A549 (cell line): ENCODE data around the gene FAM50B. TPM values are rescaled to one million over a fixed set of nuclear protein-coding genes. Genes with fewer than 3 reads are reported as not detected.
A peak's percentile ranks its signal among the peaks of the same experiment; 100 is the strongest.

ENCODE experiments used
- ATAC-seq, 2 experiments: fragments of 200-7000 bp in 1 of 2; fragments of >200 bp in 1 of 2; cut with Nextera tagmentation in 1 of 2; cut with Tn5 transposase in 1 of 2; 3 replicates each; pipeline versions ENCODE4 v1.8.0 to v1.9.1; 2018 to 2020; ENCODE audit warnings: mild to moderate bottlenecking in 1 of 2, moderate library complexity in 1 of 2
- CTCF ChIA-PET: fragments of 300-600 bp; sonication (Branson Sonifier 250); formaldehyde crosslinking; extraction: SDS; loops from one replicate; lab custom pipeline; 2021; ENCODE audit warnings: antibody characterized with exemption, inconsistent platforms; lab: Yijun Ruan, JAX
- POLR2A ChIA-PET: fragments of 350-600 bp; formaldehyde crosslinking; extraction: SDS; loops from one replicate; lab custom pipeline; 2021; ENCODE audit warnings: antibody characterized with exemption, inconsistent platforms; lab: Yijun Ruan, JAX
- DNase-seq, 2 experiments: peaks; one replicate each; pipeline versions ENCODE4 v3.0.0 to v3.0.0-alpha.2; 2011 to 2016; ENCODE audit warnings: low read depth in 1 of 2, low spot score in 1 of 2
- FAIRE-seq: peaks from 2 replicates; lab custom pipeline; 2011; peaks lifted over from hg19 to GRCh38; lab: Jason Lieb, UNC
- H3K27ac ChIP-seq, 2 experiments: fragments of >200 bp; sonication (Bioruptor Twin); formaldehyde crosslinking; 3 replicates each; pipeline ENCODE4 v1.5.1; 2016 to 2017
- H3K4me1 ChIP-seq: fragments of >200 bp; sonication (Bioruptor Twin); formaldehyde crosslinking; 3 replicates; pipeline ENCODE4 v1.6.1; 2016
- H3K4me2 ChIP-seq: fragments of >200 bp; sonication (Bioruptor Twin); formaldehyde crosslinking; 3 replicates; pipeline ENCODE4 v1.6.1; 2016
- H3K4me3 ChIP-seq: fragments of >200 bp; sonication (Bioruptor Twin); formaldehyde crosslinking; 3 replicates; pipeline ENCODE4 v1.5.1; 2016
- H3K9me3 ChIP-seq: fragments of >200 bp; sonication (Bioruptor Twin); formaldehyde crosslinking; 3 replicates; pipeline ENCODE4 v1.6.1; 2016
- BHLHE40 ChIP-seq: IDR thresholded peaks from 2 replicates; pipeline ENCODE4 v1.6.1; 2012; ENCODE audit warnings: low read depth, low read length, inconsistent platforms
- CEBPB ChIP-seq, 2 experiments: fragments of >200 bp in 1 of 2; sonication (Bioruptor Twin) in 1 of 2; formaldehyde crosslinking in 1 of 2; IDR thresholded peaks; 2 replicates each; pipeline ENCODE4 v1.6.1; 2012 to 2016
- CHD2 ChIP-seq: fragments of 150-350 bp; IDR thresholded peaks from 2 replicates; pipeline ENCODE4 v1.6.1; 2014; ENCODE audit warnings: low read length; ENCODE audit not compliant: partially characterized antibody
- CTCF ChIP-seq: fragments of >200 bp; sonication (Bioruptor Twin); formaldehyde crosslinking; IDR thresholded peaks from 3 replicates; pipeline ENCODE4 v1.5.1; 2016
- EHF ChIP-seq: fragments of 250-450 bp; sonication (Bioruptor Pico); IDR thresholded peaks from 2 replicates; pipeline ENCODE4 v1.5.0; 2020; ENCODE audit warnings: mild to moderate bottlenecking
- EHMT2 ChIP-seq: fragments of 200-600 bp; sonication (generic); IDR thresholded peaks from 2 replicates; pipeline ENCODE4 v1.6.1; 2016; ENCODE audit warnings: antibody characterized with exemption, low read depth, mild to moderate bottlenecking, moderate library complexity
- ELK1 ChIP-seq: fragments of 150-350 bp; IDR thresholded peaks from 2 replicates; pipeline ENCODE4 v1.6.1; 2014; ENCODE audit warnings: low read depth, mild to moderate bottlenecking, low read length
- EP300 ChIP-seq, 2 experiments: fragments of >200 bp; sonication (Bioruptor Twin); formaldehyde crosslinking; IDR thresholded peaks; 2 replicates in 1 of 2; 3 replicates in 1 of 2; pipeline ENCODE4 v1.6.1; 2016 to 2017
- FOXS1 ChIP-seq: fragments of 250-450 bp; sonication (Bioruptor Pico); IDR thresholded peaks from 2 replicates; pipeline ENCODE4 v1.5.0; 2020; ENCODE audit warnings: mild to moderate bottlenecking, moderate library complexity
- JUN ChIP-seq, 2 experiments: fragments of >200 bp; sonication (Bioruptor Twin); formaldehyde crosslinking; IDR thresholded peaks; 2 replicates in 1 of 2; 3 replicates in 1 of 2; pipeline ENCODE4 v1.6.1; 2016 to 2017
- KDM1A ChIP-seq: fragments of 200-600 bp; sonication (generic); IDR thresholded peaks from 2 replicates; pipeline ENCODE4 v1.6.1; 2016; ENCODE audit warnings: low read depth, mild to moderate bottlenecking
- KDM5A ChIP-seq: fragments of 200-600 bp; sonication (generic); IDR thresholded peaks from 2 replicates; pipeline ENCODE4 v1.6.1; 2016; ENCODE audit warnings: antibody characterized with exemption, mild to moderate bottlenecking
- MAFK ChIP-seq: fragments of 450-650 bp; IDR thresholded peaks from 2 replicates; pipeline ENCODE4 v1.6.1; 2014; ENCODE audit not compliant: partially characterized antibody
- MAX ChIP-seq: IDR thresholded peaks from 2 replicates; pipeline ENCODE4 v1.6.1; 2012
- NR3C1 ChIP-seq: fragments of >200 bp; sonication (Bioruptor Twin); formaldehyde crosslinking; IDR thresholded peaks from 3 replicates; pipeline ENCODE4 v1.6.1; 2017
- POLR2A ChIP-seq: IDR thresholded peaks from 2 replicates; pipeline ENCODE4 v1.6.1; 2012; ENCODE audit warnings: mild to moderate bottlenecking, low read length
- RAD21 ChIP-seq, 2 experiments: fragments of >200 bp in 1 of 2; sonication (Bioruptor Twin) in 1 of 2; formaldehyde crosslinking in 1 of 2; IDR thresholded peaks in 1 of 2; conservative IDR thresholded peaks in 1 of 2; 2 replicates in 1 of 2; 3 replicates in 1 of 2; pipeline ENCODE4 v1.6.1; 2012 to 2018; ENCODE audit warnings: inconsistent platforms in 1 of 2
- RARB ChIP-seq: fragments of 250-450 bp; sonication (Bioruptor Pico); IDR thresholded peaks from 2 replicates; pipeline ENCODE4 v1.8.0; 2021; ENCODE audit warnings: mild to moderate bottlenecking, moderate library complexity
- REST ChIP-seq: fragments of 200-600 bp; sonication (generic); IDR thresholded peaks from 2 replicates; pipeline ENCODE4 v1.6.1; 2016; ENCODE audit warnings: antibody characterized with exemption, mild to moderate bottlenecking, moderate library complexity
- RFX5 ChIP-seq: fragments of 450-650 bp; IDR thresholded peaks from 2 replicates; pipeline ENCODE4 v1.7.1; 2014; ENCODE audit warnings: antibody characterized with exemption, mild to moderate bottlenecking, moderate library complexity
- SMC3 ChIP-seq: fragments of >200 bp; sonication (Bioruptor Twin); formaldehyde crosslinking; IDR thresholded peaks from 3 replicates; pipeline ENCODE4 v1.6.1; 2018; ENCODE audit warnings: inconsistent platforms
- SREBF2 ChIP-seq: fragments of 450-650 bp; IDR thresholded peaks from 2 replicates; pipeline ENCODE4 v1.6.1; 2014; ENCODE audit warnings: mild to moderate bottlenecking, moderate library complexity
- ZNF302 ChIP-seq: fragments of 250-450 bp; sonication (Bioruptor Pico); IDR thresholded peaks from 2 replicates; pipeline ENCODE4 v1.9.0; 2021; ENCODE audit warnings: inconsistent platforms, mild to moderate bottlenecking, moderate library complexity
- ZSCAN20 ChIP-seq: fragments of 250-450 bp; sonication (Bioruptor Pico); IDR thresholded peaks from 2 replicates; pipeline ENCODE4 v1.8.0; 2022; ENCODE audit warnings: mild to moderate bottlenecking, moderate library complexity
- WGBS: methylation state at CpG from one replicate; pipeline ENCODE4 v1.1.6; 2017; ENCODE audit errors: missing lambda C conversion rate; 5-methylcytosine and 5-hydroxymethylcytosine counted together
- polyA minus RNA-seq: library from RNA; depleted of rRNA, polyadenylated mRNA; stranded (reverse); fragments of >200 nt; gene quantifications from 2 replicates; pipeline ENCODE4 v1.2.3, GENCODE V29; 2011; rRNA and poly(A)+ RNA removed
- polyA plus RNA-seq, 4 experiments: library from polyadenylated mRNA; depleted of rRNA in 3 of 4; stranded (reverse); fragments of >200 nt; fragmentation: RNase III in 1 of 4; extraction: RNeasy Plus Mini Kit Qiagen cat#74134 plus additional on column Dnase treatment in 1 of 4; gene quantifications; 2 replicates in 3 of 4; 3 replicates in 1 of 4; pipeline ENCODE4 v1.2.3, GENCODE V29; 2011 to 2017

Gene FAM50B
- polyA plus RNA-seq (2011; rRNA removed), result 4.6 and 5.1 TPM in 2 replicates
- polyA plus RNA-seq (2012; cell fraction: cytosol; rRNA removed), result 6.7 and 7.9 TPM in 2 replicates
- polyA plus RNA-seq (2012; cell fraction: nucleus; rRNA removed), result 6.8 and 7.5 TPM in 2 replicates
- polyA plus RNA-seq (2017; fragmentation: RNase III; extraction: RNeasy Plus Mini Kit Qiagen cat#74134 plus additional on column Dnase treatment), result 5.5 to 6.8 TPM (median 6.4 TPM) in 3 replicates
- polyA minus RNA-seq, result 1.5 and 2.5 TPM in 2 replicates

GRCh38 chr6:3848925-3849605 lies at the start of gene FAM50B:
TSS of gene FAM50B (plus strand) at chr6:3849373. CDS start at chr6:3849812, 439 bp downstream.
- peak within 1 kb of the TSS; percentile 81 to 91 for H3K27ac ChIP-seq
- POLR2A ChIA-PET, result interaction anchor here (0.6 to 1.5 kb wide), 8 partner anchors 37 to 392 kb away, joined by 3 to 6 read pairs (median 4); partner anchors contain the start of gene SLC22A23
- TF ChIP-seq SMC3 (peak; percentile 99), MAX (peak; percentile 48), JUN (IDR thresholded peaks at IDR 0.05) (peak in 1 of 2 experiments; percentile 41; a peak in 1 of 5 replicates), RAD21 (conservative IDR thresholded peaks at IDR 0.05 in 1 of 2, IDR thresholded peaks at IDR 0.05 in 1 of 2) (peak; percentile 80 to 95), FOXS1 (CRISPR knock-in tag) (no peak), EHF (CRISPR knock-in tag) (no peak), CHD2 (peak; percentile 90), REST (peak; percentile 90), POLR2A (no peak), CTCF (peak; percentile 83)
- TF ChIP-seq, all 56 proteins: peak for 7
- CTCF ChIA-PET, result interaction anchor here (0.6 to 7.0 kb wide), 80 partner anchors 8 to 1234 kb away, joined by 3 to 97 read pairs (median 6); a partner anchor contains a TSS
- ATAC-seq (peak; percentile 98 to 99), DNase-seq (peak; percentile 58 to 85), FAIRE-seq (no peak)
- Histone ChIP-seq H3K4me3 (peak within 1 kb of the TSS; percentile 38), H3K4me1 (peaks cover under 1% of the 10 kb centered on the region; the same call in 2 of the 3 replicates), H3K4me2 (peak within 1 kb of the TSS; percentile 63), H3K9me3 (no peaks in the 10 kb centered on the region)
- WGBS, result 43% methylated on average over 16 of the region's 49 CpGs

GRCh38 chr6:3799719-3800118 lies 49.5 kb upstream of the FAM50B start:
- POLR2A ChIA-PET, result no interaction called here
- H3K4me3 ChIP-seq, result no peak overlapping the region
- CTCF ChIA-PET, result interaction anchor here (1.3 to 1.7 kb wide), 2 partner anchors 9 to 133 kb away, joined by 5 to 6 read pairs; no protein-coding TSS in a partner anchor

More at GRCh38 chr6:3799719-3800118, 49.5 kb upstream of the FAM50B start:
- 89% methylated on average over 6 of the region's 6 CpGs for WGBS
- FAIRE-seq (no peak), ATAC-seq (no peak), DNase-seq (no peak)
- Histone ChIP-seq H3K9me3 (no peaks in the 10 kb centered on the region), H3K4me1 (peaks cover 46% of the 10 kb centered on the region), H3K4me2 (no peak overlapping the region), H3K27ac (peak overlapping the region; percentile 74 to 90; a peak in 5 of 6 replicates)
- TF ChIP-seq SREBF2 (no peak), ELK1 (no peak), ZNF302 (CRISPR knock-in tag) (no peak), MAFK (no peak), SMC3 (no peak), RAD21 (conservative IDR thresholded peaks at IDR 0.05 in 1 of 2, IDR thresholded peaks at IDR 0.05 in 1 of 2) (no peak), ZSCAN20 (CRISPR knock-in tag) (no peak), EHMT2 (no peak), MAX (no peak), RFX5 (no peak), NR3C1 (no peak), EP300 (IDR thresholded peaks at IDR 0.05) (no peak), KDM5A (no peak), KDM1A (no peak), BHLHE40 (no peak), CEBPB (IDR thresholded peaks at IDR 0.05) (no peak), RARB (CRISPR knock-in tag) (no peak)
